Neural crest cell (in vitro differentiated cells): ENCODE results near the gene FNDC8. TPM values are rescaled to one million over a fixed set of nuclear protein-coding genes. Genes with fewer than 3 reads are reported as not detected.
A peak's percentile ranks its signal among the peaks of the same experiment; 100 is the strongest.

Experiments used
- DNase-seq: peaks from one replicate; pipeline ENCODE4 v3.0.0; 2021; ENCODE audit warnings: low read depth, mixed read lengths, low spot score
- H3K27ac Mint-ChIP-seq: one replicate; pipeline ENCODE4 v1.8.0; 2021; ENCODE audit warnings: mild to moderate bottlenecking, mixed read lengths; ENCODE audit not compliant: unreplicated experiment
- H3K27me3 Mint-ChIP-seq: 2 replicates; pipeline ENCODE4 v1.8.0; 2021; ENCODE audit warnings: low read depth, mild to moderate bottlenecking, mixed read lengths
- H3K36me3 Mint-ChIP-seq: 2 replicates; pipeline ENCODE4 v1.8.0; 2021; ENCODE audit warnings: low read depth, mild to moderate bottlenecking, mixed read lengths
- H3K4me1 Mint-ChIP-seq: 2 replicates; pipeline ENCODE4 v1.8.0; 2021; ENCODE audit warnings: mixed read lengths
- H3K4me3 Mint-ChIP-seq: one replicate; pipeline ENCODE4 v1.8.0; 2021; ENCODE audit warnings: mild to moderate bottlenecking, mixed read lengths
- H3K9me3 Mint-ChIP-seq: 2 replicates; pipeline ENCODE4 v1.8.0; 2021; ENCODE audit warnings: mixed read lengths
- CTCF ChIP-seq: fragments of 200-600 bp; sonication (generic); conservative IDR thresholded peaks from 2 replicates; pipeline ENCODE4 v1.5.0; 2021; ENCODE audit warnings: antibody characterized with exemption, mild to moderate bottlenecking
- long read RNA-seq: library from polyadenylated mRNA; unstranded; transcript quantifications from one replicate; pipeline ENCODE4 v2.0.0, GENCODE V29; 2020
- total RNA-seq: library from RNA; stranded (reverse); gene quantifications from 2 replicates; pipeline ENCODE4 v1.2.1, GENCODE V29; 2021

FNDC8 gene
- not detected in 2 replicates for total RNA-seq
- long read RNA-seq = 0 reads

GRCh38 chr17:35121315-35121714 lies at the start of gene FNDC8:
Gene FNDC8, plus strand, starts transcription at chr17:35121615. Its CDS starts 79 bp downstream, at chr17:35121694.
- Mint-ChIP-seq H3K27me3 (peaks cover 13% of the 10 kb centered on the region), H3K27ac (peak within 1 kb of the TSS; percentile 57), H3K9me3 (no peaks in the 10 kb centered on the region), H3K4me3 (peak within 1 kb of the TSS; percentile 67), H3K4me1 (peaks cover 21% of the 10 kb centered on the region), H3K36me3 (peaks cover 4% of the 10 kb centered on the region)
- TF ChIP-seq CTCF = no peak
- no peak for DNase-seq

- Mint-ChIP-seq H3K4me1 (peaks cover 47% of the 10 kb centered on the region), H3K9me3 (no peaks in the 10 kb centered on the region), H3K4me3 (no peak overlapping the region), H3K27ac (peak overlapping the region; percentile 69), H3K36me3 (no peaks in the 10 kb centered on the region), H3K27me3 (no peaks in the 10 kb centered on the region)
- TF ChIP-seq CTCF = no peak
- no peak for DNase-seq
Measured at GRCh38 chr17:35073183-35073790, 48.1 kb upstream of the FNDC8 start.

- H3K4me3 Mint-ChIP-seq = no peak overlapping the region
- H3K27ac Mint-ChIP-seq = peak overlapping the region; percentile 86
- H3K9me3 Mint-ChIP-seq = no peaks in the 10 kb centered on the region
- no peak for TF ChIP-seq CTCF
- H3K36me3 Mint-ChIP-seq = no peaks in the 10 kb centered on the region
- no peaks in the 10 kb centered on the region for H3K27me3 Mint-ChIP-seq
- no peak for DNase-seq
- peaks cover 39% of the 10 kb centered on the region for H3K4me1 Mint-ChIP-seq
Measured at GRCh38 chr17:35073991-35074627, 47.3 kb upstream of the FNDC8 start.

GRCh38 chr17:35074711-35075707 lies 46.4 kb upstream of the FNDC8 start:
- peak overlapping the region; percentile 56 for H3K4me3 Mint-ChIP-seq
- peak overlapping the region; percentile 86 for H3K27ac Mint-ChIP-seq

More at GRCh38 chr17:35074711-35075707, 46.4 kb upstream of the FNDC8 start:
- no peak for TF ChIP-seq CTCF
- Mint-ChIP-seq H3K36me3 (no peaks in the 10 kb centered on the region), H3K9me3 (no peaks in the 10 kb centered on the region), H3K4me1 (peaks cover 33% of the 10 kb centered on the region), H3K27me3 (no peaks in the 10 kb centered on the region)
- DNase-seq = no peak
